Thoracic aorta (tissue), 2 donors: Measurements from ENCODE around the gene EEPD1. TPM values are rescaled to one million over a fixed set of nuclear protein-coding genes. Genes with fewer than 3 reads are reported as not detected.

ENCODE experiments used
- ATAC-seq: fragments of 150-250 bp; one replicate; pipeline ENCODE4 v1.8.0; 2017; ENCODE audit warnings: low read depth; ENCODE audit not compliant: insufficient number of reproducible peaks, low FRiP score
- DNase-seq: peaks from one replicate; pipeline ENCODE4 v3.0.0-alpha.2; 2020; ENCODE audit warnings: low spot score
- H3K27ac ChIP-seq, 2 donors: fragments of 200-600 bp; sonication (generic); 1 replicate in 1 of 2; 2 replicates in 1 of 2; pipeline ENCODE4 v1.5.1; 2016; ENCODE audit warnings: mild to moderate bottlenecking in 2 of 2, moderate library complexity in 2 of 2
- H3K27me3 ChIP-seq: fragments of 200-600 bp; sonication (generic); replicated peaks from 2 replicates; pipeline ENCODE4 v1.6.0; 2016; ENCODE audit warnings: mild to moderate bottlenecking; ENCODE audit not compliant: insufficient read depth
- H3K36me3 ChIP-seq: fragments of 200-600 bp; sonication (generic); one replicate; pipeline ENCODE4 v1.5.1; 2016
- H3K4me1 ChIP-seq, 2 donors: fragments of 200-600 bp; sonication (generic); 1 replicate in 1 of 2; 2 replicates in 1 of 2; pipeline versions ENCODE4 v1.5.1 to v1.6.0; 2016; ENCODE audit warnings: low read depth in 2 of 2, mild to moderate bottlenecking in 1 of 2; ENCODE audit not compliant: control insufficient read depth in 1 of 2
- H3K4me3 ChIP-seq: fragments of 200-600 bp; sonication (generic); 2 replicates; pipeline ENCODE4 v1.5.1; 2016; ENCODE audit warnings: mild to moderate bottlenecking
- H3K9me3 ChIP-seq: fragments of 200-600 bp; sonication (generic); 2 replicates; pipeline ENCODE4 v1.5.1; 2016
- CTCF ChIP-seq: fragments of 200-600 bp; sonication (generic); IDR thresholded peaks from one replicate; pipeline ENCODE4 v1.5.1; 2019; ENCODE audit warnings: antibody characterized with exemption
- total RNA-seq, 2 donors: library from RNA; depleted of rRNA; stranded (reverse); fragments of >200 nt; gene quantifications; one replicate each; pipeline versions ENCODE4 v1.1.0 to v1.2.3, GENCODE V29; 2016

EEPD1 gene
- total RNA-seq, 2 donors from 2014 or later, result 14.6 to 17.4 TPM

GRCh38 chr7:36131499-36131898 lies 21.6 kb upstream of the EEPD1 start:
- Histone ChIP-seq H3K4me1 (peaks cover 11 to 42% of the 10 kb centered on the region in 2 donors), H3K27ac (no peak overlapping the region), H3K27me3 (no peaks in the 10 kb centered on the region), H3K36me3 (no peaks in the 10 kb centered on the region), H3K4me3 (no peak overlapping the region), H3K9me3 (no peaks in the 10 kb centered on the region)
- DNase-seq, result no peak
- no peak for TF ChIP-seq CTCF
- no peak for ATAC-seq

GRCh38 chr7:36132012-36132411 lies 21.0 kb upstream of the EEPD1 start:
- ATAC-seq (no peak), DNase-seq (no peak)
- TF ChIP-seq CTCF, result no peak
- Histone ChIP-seq H3K4me1 (peaks cover 6 to 37% of the 10 kb centered on the region in 2 donors), H3K4me3 (no peak overlapping the region), H3K27ac (no peak overlapping the region), H3K27me3 (no peaks in the 10 kb centered on the region), H3K9me3 (no peaks in the 10 kb centered on the region), H3K36me3 (no peaks in the 10 kb centered on the region)

- TF ChIP-seq CTCF, result no peak
- H3K4me1 ChIP-seq, result peaks cover 0 to 3% of the 10 kb centered on the region in 2 donors
- H3K36me3 ChIP-seq, result no peaks in the 10 kb centered on the region
- no peak overlapping the region for H3K4me3 ChIP-seq
- H3K27me3 ChIP-seq, result no peaks in the 10 kb centered on the region
- H3K9me3 ChIP-seq, result no peaks in the 10 kb centered on the region
- no peak overlapping the region for H3K27ac ChIP-seq
- no peak for DNase-seq
- ATAC-seq, result no peak
These were observed 17.4 kb upstream of the EEPD1 start for GRCh38 chr7:36135700-36136099.

- no peak for TF ChIP-seq CTCF
- Histone ChIP-seq H3K4me3 (no peak overlapping the region), H3K36me3 (no peaks in the 10 kb centered on the region), H3K4me1 (no peaks in the 10 kb centered on the region), H3K27me3 (no peaks in the 10 kb centered on the region), H3K27ac (no peak overlapping the region), H3K9me3 (no peaks in the 10 kb centered on the region)
- no peak for ATAC-seq
- DNase-seq, result no peak
These were observed 15.8 kb upstream of the EEPD1 start for GRCh38 chr7:36137258-36137657.

GRCh38 chr7:36137754-36138153 lies 15.3 kb upstream of the EEPD1 start:
- DNase-seq (no peak), ATAC-seq (no peak)

More at GRCh38 chr7:36137754-36138153, 15.3 kb upstream of the EEPD1 start:
- no peak for TF ChIP-seq CTCF
- Histone ChIP-seq H3K36me3 (no peaks in the 10 kb centered on the region), H3K4me1 (no peaks in the 10 kb centered on the region), H3K27me3 (no peaks in the 10 kb centered on the region), H3K9me3 (no peaks in the 10 kb centered on the region), H3K27ac (no peak overlapping the region), H3K4me3 (no peak overlapping the region)
